Measurements from ENCODE around the gene MASP2. TPM values are rescaled to one million over a fixed set of nuclear protein-coding genes. Genes with fewer than 3 reads are reported as not detected.

MASP2 gene
- total RNA-seq, 4 donors from 2014 or later: 0.19 TPM; not detected in 3

GRCh38 chr1:11057477-11057876 lies 10.4 kb upstream of the MASP2 start:
- Histone ChIP-seq H3K9me3 (no peaks in the 10 kb centered on the region), H3K27me3 (no peaks in the 10 kb centered on the region), H3K4me3 (no peak overlapping the region), H3K27ac (no peak overlapping the region), H3K4me1 (peaks cover 16 to 50% (median 17%) of the 10 kb centered on the region in 3 donors), H3K36me3 (peaks cover 9 to 45% (median 14%) of the 10 kb centered on the region in 3 donors)
- no peak for TF ChIP-seq POLR2A (IDR thresholded peaks at IDR 0.05)
- TF ChIP-seq CTCF (IDR thresholded peaks at IDR 0.05): no peak
- WGBS, 2 donors: 85 to 88% methylated on average over 7 to 8 of the region's 8 CpGs
- intact Hi-C loops (cut with DNase I): no loop called here
- no peak for DNase-seq

GRCh38 chr1:11056504-11056903 lies 9.5 kb upstream of the MASP2 start:
- intact Hi-C loops (cut with DNase I): no loop called here
- WGBS, 2 donors: 92 to 100% methylated on average over 3 to 7 of the region's 7 CpGs
- Histone ChIP-seq H3K4me3 (no peak overlapping the region), H3K4me1 (peaks cover 16 to 54% (median 17%) of the 10 kb centered on the region in 3 donors), H3K27ac (no peak overlapping the region), H3K27me3 (no peaks in the 10 kb centered on the region), H3K36me3 (peaks cover 9 to 45% (median 14%) of the 10 kb centered on the region in 3 donors), H3K9me3 (no peaks in the 10 kb centered on the region)
- no peak for DNase-seq
- no peak for TF ChIP-seq CTCF (IDR thresholded peaks at IDR 0.05)
- no peak for TF ChIP-seq POLR2A (IDR thresholded peaks at IDR 0.05)

- intact Hi-C loops (cut with DNase I): no loop called here
These were observed 8.6 kb upstream of the MASP2 start for GRCh38 chr1:11055676-11056075.

DNA sequence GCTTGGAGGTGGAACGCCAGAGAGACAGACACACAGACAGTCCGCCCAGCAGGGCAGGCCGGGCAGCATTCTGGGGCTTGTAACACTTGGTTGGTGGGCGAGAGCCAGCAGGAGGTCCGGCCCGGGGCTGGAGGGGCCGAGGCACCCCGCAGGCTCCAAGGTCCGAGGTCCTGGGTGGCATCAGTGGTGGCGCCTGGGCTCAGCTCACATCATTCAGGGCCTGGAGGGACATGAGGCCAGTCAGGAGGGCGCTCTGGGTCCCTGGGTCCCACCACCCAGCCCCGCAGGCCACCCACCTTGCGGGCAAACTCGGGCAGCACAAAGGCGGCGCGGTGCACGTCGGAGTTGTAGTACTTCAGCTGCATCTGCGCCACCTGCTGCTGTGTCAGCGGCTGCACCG lies 7.6 kb upstream of the MASP2 start:
- no peak for DNase-seq
- H3K36me3 ChIP-seq: peaks cover 9 to 45% (median 14%) of the 10 kb centered on the region in 3 donors
- intact Hi-C loops (cut with DNase I): no loop called here
- TF ChIP-seq CTCF (IDR thresholded peaks at IDR 0.05) (no peak), POLR2A (IDR thresholded peaks at IDR 0.05) (no peak)
- H3K27me3 ChIP-seq: no peaks in the 10 kb centered on the region
- 86 to 95% methylated on average over 7 to 10 of the region's 22 CpGs for WGBS, 2 donors
- H3K4me3 ChIP-seq: no peak overlapping the region
- H3K27ac ChIP-seq: no peak overlapping the region
- H3K9me3 ChIP-seq: no peaks in the 10 kb centered on the region
- peaks cover 10 to 45% (median 13%) of the 10 kb centered on the region in 3 donors for H3K4me1 ChIP-seq

More at GRCh38 chr1:11055676-11056075, 8.6 kb upstream of the MASP2 start:
- H3K27ac ChIP-seq: no peak overlapping the region
- TF ChIP-seq CTCF (IDR thresholded peaks at IDR 0.05): no peak
- TF ChIP-seq POLR2A (IDR thresholded peaks at IDR 0.05): no peak
- no peak overlapping the region for H3K4me3 ChIP-seq
- peaks cover 9 to 45% (median 14%) of the 10 kb centered on the region in 3 donors for H3K36me3 ChIP-seq
- DNase-seq: no peak
- no peaks in the 10 kb centered on the region for H3K27me3 ChIP-seq
- H3K4me1 ChIP-seq: peaks cover 11 to 49% (median 13%) of the 10 kb centered on the region in 3 donors
- WGBS, 2 donors: 80% methylated on average over 1 of the region's 12 CpGs; no CpG with 5 or more reads in 1 of the 2 donors
- H3K9me3 ChIP-seq: no peaks in the 10 kb centered on the region

- peaks cover 9 to 45% (median 14%) of the 10 kb centered on the region in 3 donors for H3K36me3 ChIP-seq
- DNase-seq: no peak
- H3K27me3 ChIP-seq: no peaks in the 10 kb centered on the region
- 71 to 80% methylated on average over 2 of the region's 7 CpGs for WGBS, 2 donors
- TF ChIP-seq POLR2A (IDR thresholded peaks at IDR 0.05) (no peak), CTCF (IDR thresholded peaks at IDR 0.05) (no peak)
- H3K4me1 ChIP-seq: peaks cover 7 to 41% (median 13%) of the 10 kb centered on the region in 3 donors
- H3K27ac ChIP-seq: no peak overlapping the region
- intact Hi-C loops (cut with DNase I): no loop called here
- no peak overlapping the region for H3K4me3 ChIP-seq
- no peaks in the 10 kb centered on the region for H3K9me3 ChIP-seq
These were observed 7.1 kb upstream of the MASP2 start for GRCh38 chr1:11054181-11054580.

Data from esophagus squamous epithelium (tissue), 5 donors.